Pancreas (tissue), 10 donors: ENCODE data around the gene RAI1. TPM values are rescaled to one million over a fixed set of nuclear protein-coding genes. Genes with fewer than 3 reads are reported as not detected.

Experiments used
- ATAC-seq, 4 donors: fragments of 200-7000 bp; cut with Tn5 transposase; one replicate each; pipeline versions ENCODE4 v1.8.0 to v1.9.1; 2020; ENCODE audit warnings: mild to moderate bottlenecking in 4 of 4, moderate library complexity in 4 of 4
- DNase-seq, 6 donors: peaks; one replicate each; pipeline ENCODE4 v3.0.0-alpha.2; 2020
- FAIRE-seq: peaks from 2 replicates; lab custom pipeline; 2012; peaks lifted over from hg19 to GRCh38; lab: Jason Lieb, UNC
- H3K27ac ChIP-seq, 4 donors: fragments of 200-600 bp; sonication (generic); 1 replicate in 3 of 4; 2 replicates in 1 of 4; pipeline versions ENCODE4 v1.5.0 to v1.8.0; 2020
- H3K27me3 ChIP-seq, 4 donors: fragments of 200-600 bp; one replicate each; pipeline ENCODE4 v1.8.0; 2021
- H3K36me3 ChIP-seq, 3 donors: fragments of 200-600 bp; sonication (generic) in 1 of 3; one replicate each; pipeline versions ENCODE4 v1.5.0 to v1.8.0; 2020 to 2021
- H3K4me1 ChIP-seq, 3 donors: fragments of 200-600 bp; one replicate each; pipeline ENCODE4 v1.8.0; 2021
- H3K4me3 ChIP-seq, 4 donors: fragments of 200-600 bp; sonication (generic) in 2 of 4; one replicate each; pipeline versions ENCODE4 v1.5.0 to v1.8.0; 2020 to 2021
- H3K9me3 ChIP-seq, 4 donors: fragments of 200-600 bp; one replicate each; pipeline ENCODE4 v1.8.0; 2021
- CTCF ChIP-seq, 4 donors: fragments of 200-600 bp; sonication (generic) in 3 of 4; IDR thresholded peaks; one replicate each; pipeline versions ENCODE4 v1.5.0 to v1.8.0; 2021; ENCODE audit warnings: antibody characterized with exemption in 4 of 4
- WGBS, 2 donors: extraction: QIAGEN DNeasy Blood & Tissue Kit; methylation state at CpG; one replicate each; pipeline ENCODE4 v1.1.7; 2013; 5-methylcytosine and 5-hydroxymethylcytosine counted together
- intact Hi-C, 3 donors: fragments of 100-400 bp; cut with DNase I; formaldehyde crosslinking; loops; one replicate each; pipeline versions ENCODE4 v1.11.1 to v1.14.2; 2022
- polyA plus RNA-seq, 2 donors: library from polyadenylated mRNA; stranded (reverse); fragments of 200-250 nt; gene quantifications; one replicate each; pipeline ENCODE4 v1.2.3, GENCODE V29; 2013
- total RNA-seq, 6 donors: library from RNA; stranded (reverse); fragmentation: NEBNext Ultra II Directional in 4 of 6; extraction: Animal tissue kit (Norgen Biotek cat#: 25700) in 4 of 6; gene quantifications; one replicate each; pipeline versions ENCODE4 v1.2.1 to v1.2.4, GENCODE V29; 2021 to 2023
- donor health status: healthy with polysubstance abuse.
- donor health status: DM: no; HTN: no; CAD: no; lungs with moderate emphysema.
- donor health status: DM: no; HTN: no; CAD: no.
- donor health status: control.
- donor health status: control.
- donor health status: Bipolar disorder and iron deficiency.
- donor health status: DM: yes; HTN: yes; CAD: no.
- donor health status: DM: no; HTN: no; CAD: no.
- donor health status: DM: no; HTN: no; CAD: no.
- donor health status: DM: yes; HTN: yes; CAD: no.

Gene RAI1
- total and polyA plus RNA-seq, 8 donors = 12.1 to 23.9 (median 16.7) TPM

- FAIRE-seq (no peak), ATAC-seq (no peak), DNase-seq (peak in 1 of 6 donors; percentile 37)
- H3K36me3 ChIP-seq = no peaks in the 10 kb centered on the region
- no peaks in the 10 kb centered on the region for H3K27me3 ChIP-seq
- no peak overlapping the region for H3K27ac ChIP-seq
- TF ChIP-seq CTCF (IDR thresholded peaks at IDR 0.05) = no peak
- 89 to 91% methylated on average over 3 of the region's 3 CpGs for WGBS, 2 donors
- no peaks in the 10 kb centered on the region for H3K9me3 ChIP-seq
- H3K4me3 ChIP-seq = no peak overlapping the region
- intact Hi-C loops = no loop called here
- H3K4me1 ChIP-seq = no peaks in the 10 kb centered on the region
These were observed 12.9 kb upstream of the RAI1 start for GRCh38 chr17:17668358-17668757.

GRCh38 chr17:17668775-17669579 lies 12.3 kb upstream of the RAI1 start:
- TF ChIP-seq CTCF (IDR thresholded peaks at IDR 0.05) = no peak
- Histone ChIP-seq H3K27me3 (no peaks in the 10 kb centered on the region), H3K27ac (no peak overlapping the region), H3K4me3 (no peak overlapping the region), H3K36me3 (no peaks in the 10 kb centered on the region), H3K4me1 (no peaks in the 10 kb centered on the region), H3K9me3 (no peaks in the 10 kb centered on the region)
- ATAC-seq = no peak
- peak in 2 of 6 donors; percentile 52 to 67 for DNase-seq
- WGBS, 2 donors = 69 to 71% methylated on average over 20 of the region's 20 CpGs
- intact Hi-C loops = no loop called here
- no peak for FAIRE-seq

- Histone ChIP-seq H3K4me3 (no peak overlapping the region), H3K36me3 (no peaks in the 10 kb centered on the region), H3K9me3 (no peaks in the 10 kb centered on the region), H3K27me3 (no peaks in the 10 kb centered on the region), H3K4me1 (no peaks in the 10 kb centered on the region), H3K27ac (no peak overlapping the region)
- no peak for TF ChIP-seq CTCF (IDR thresholded peaks at IDR 0.05)
- FAIRE-seq (no peak), ATAC-seq (no peak), DNase-seq (peak in 1 of 6 donors; percentile 30)
- intact Hi-C loops = loop anchor here in 1 of 3 donors (10.0 kb wide), 3 partner anchors 125 to 365 kb away; partner anchors contain the start of genes ATPAF2 and GID4
- 66% methylated on average over 6 of the region's 6 CpGs for WGBS, 2 donors
These were observed 11.6 kb upstream of the RAI1 start for GRCh38 chr17:17669580-17670235.

DNA sequence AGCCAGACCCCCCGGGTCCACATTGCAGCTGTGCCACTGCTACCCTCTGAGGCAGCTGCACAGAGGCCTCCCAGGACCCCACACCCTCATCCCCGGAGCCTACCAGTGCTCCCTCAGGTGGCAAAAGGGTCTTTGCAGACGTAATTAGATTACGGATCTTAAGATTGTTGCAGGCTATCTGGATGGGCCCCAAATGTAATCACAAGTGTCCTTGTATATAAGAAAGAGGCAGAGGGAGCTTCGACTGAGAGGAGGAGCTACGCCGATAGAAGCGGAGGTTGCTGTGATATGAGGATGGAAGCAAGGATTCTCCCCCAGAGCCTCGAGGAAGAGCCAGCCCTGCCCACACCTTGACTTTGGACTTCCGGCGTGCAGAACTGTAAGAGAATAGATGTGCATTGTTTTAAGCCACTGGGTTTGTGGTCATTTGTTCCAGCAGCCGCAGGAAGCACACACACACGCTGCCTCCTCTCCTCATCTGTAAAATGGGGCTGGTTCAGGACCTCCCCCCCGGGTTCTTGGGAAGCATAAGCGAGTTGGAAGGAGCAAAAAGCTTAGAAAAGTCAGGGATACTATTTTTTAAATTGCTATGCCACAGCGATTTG lies 10.5 kb upstream of the RAI1 start:
- intact Hi-C loops = loop anchor here in 1 of 3 donors (10.0 kb wide), 3 partner anchors 124 to 364 kb away; partner anchors contain the start of genes ATPAF2 and GID4
- Histone ChIP-seq H3K4me3 (no peak overlapping the region), H3K36me3 (no peaks in the 10 kb centered on the region), H3K27ac (no peak overlapping the region), H3K9me3 (no peaks in the 10 kb centered on the region), H3K27me3 (no peaks in the 10 kb centered on the region), H3K4me1 (no peaks in the 10 kb centered on the region)
- no peak for DNase-seq
- FAIRE-seq = no peak
- WGBS, 2 donors = 82 to 83% methylated on average over 16 of the region's 16 CpGs
- TF ChIP-seq CTCF (IDR thresholded peaks at IDR 0.05) = no peak
- no peak for ATAC-seq
